ENCODE data around the gene SPG11.

- no peak for TF ChIP-seq POLR2AphosphoS5 (IDR thresholded peaks at IDR 0.05; ENCODE audit: borderline replicate concordance, low read depth, low read length)
- TF ChIP-seq EZH2 (IDR thresholded peaks at IDR 0.05), result no peak
Measured at GRCh38 chr15:44529864-44530604, 133.4 kb downstream of the SPG11 start.

Data from SK-N-MC (cell line).